HCT116 (cell line): Measurements from ENCODE around the gene MTHFR. TPM values are rescaled to one million over a fixed set of nuclear protein-coding genes. Genes with fewer than 3 reads are reported as not detected.

Experiments
- ATAC-seq: fragments of 200-7000 bp; cut with Tn5 transposase; 2 replicates; pipeline ENCODE4 v1.9.1; 2020; ENCODE audit warnings: mild to moderate bottlenecking, moderate library complexity
- BruUV-seq: library from RNA; stranded (reverse); fragments of 400-500 nt; replicated peaks from 2 replicates; lab custom pipeline; 2021; lab: Mats Ljungman, UMichigan
- CTCF ChIA-PET: fragments of 300-600 bp; sonication (Branson Sonifier 250); formaldehyde crosslinking; loops from one replicate; lab custom pipeline; 2021; ENCODE audit warnings: antibody characterized with exemption; lab: Charles Lee
- POLR2A ChIA-PET: fragments of 300-600, 350-600 bp; sonication (Branson Sonifier 250); formaldehyde crosslinking; loops from one replicate; lab custom pipeline; 2021; ENCODE audit warnings: antibody characterized with exemption; lab: Charles Lee
- RAD21 ChIA-PET, 2 experiments: fragments of 300-600 bp; sonication (Branson Sonifier 250); formaldehyde crosslinking; loops; one replicate each; lab custom pipeline; 2023; ENCODE audit warnings: low total read pairs in 2 of 2; ENCODE audit not compliant: uncharacterized antibody in 2 of 2, unreplicated experiment in 2 of 2, low non-redundant PET in 1 of 2; lab: Charles Lee
- DNase-seq: peaks from one replicate; pipeline ENCODE4 v3.0.0-alpha.2; 2010; ENCODE audit warnings: low read depth, low spot score
- H2AFZ ChIP-seq: fragments of 200-600 bp; shearing (Covaris generic), sonication (generic); 2 replicates; pipeline ENCODE4 v1.6.1; 2017; ENCODE audit warnings: low read depth, mixed run types, mixed read lengths, antibody characterized with exemption, low read length; ENCODE audit not compliant: poor library complexity, severe bottlenecking
- H3K27ac ChIP-seq: 2 replicates; pipeline ENCODE4 v1.5.1; 2012; ENCODE audit warnings: low read depth, low read length
- H3K27me3 ChIP-seq: fragments of 200-600 bp; sonication (generic); 2 replicates; pipeline ENCODE4 v1.6.1; 2016; ENCODE audit warnings: mixed run types, low read length, mixed read lengths; ENCODE audit not compliant: insufficient read depth
- H3K36me3 ChIP-seq, 2 experiments: fragments of 200-500 bp in 1 of 2; fragments of 200-600 bp in 1 of 2; sonication (Bioruptor generic) in 1 of 2; sonication (generic) in 1 of 2; 2 replicates each; pipeline versions ENCODE4 v1.5.1 to v1.6.1; 2014 to 2016; ENCODE audit warnings: low read length in 2 of 2, inconsistent platforms in 1 of 2, mixed read lengths in 1 of 2, mixed run types in 1 of 2; ENCODE audit not compliant: insufficient read depth in 2 of 2, control insufficient read depth in 1 of 2
- H3K4me1 ChIP-seq, 2 experiments: fragments of 200-600 bp in 1 of 2; sonication (generic) in 1 of 2; 2 replicates each; pipeline versions ENCODE4 v1.5.1 to v1.6.1; 2012 to 2017; ENCODE audit warnings: low read length in 2 of 2, inconsistent platforms in 1 of 2, mild to moderate bottlenecking in 1 of 2, mixed read lengths in 1 of 2, mixed run types in 1 of 2, moderate library complexity in 1 of 2; ENCODE audit not compliant: insufficient read depth in 2 of 2, control insufficient read depth in 1 of 2
- H3K4me2 ChIP-seq: fragments of 200-600 bp; sonication (generic); 2 replicates; pipeline ENCODE4 v1.6.1; 2017; ENCODE audit warnings: mixed run types, low read length, mixed read lengths
- H3K4me3 ChIP-seq, 2 experiments: fragments of 200-600 bp in 1 of 2; sonication (generic) in 1 of 2; replicated peaks in 1 of 2; 2 replicates each; pipeline ENCODE4 v1.5.1; 2011 to 2016; ENCODE audit warnings: low read length in 2 of 2, control low read depth in 1 of 2, low read depth in 1 of 2, mild to moderate bottlenecking in 1 of 2, mixed read lengths in 1 of 2, mixed run types in 1 of 2
- H3K79me2 ChIP-seq: fragments of 200-600 bp; sonication (generic); 2 replicates; pipeline ENCODE4 v1.6.1; 2017; ENCODE audit warnings: mild to moderate bottlenecking, mixed run types, low read length, moderate library complexity, mixed read lengths; ENCODE audit not compliant: insufficient read depth
- H3K9ac ChIP-seq: fragments of 200-600 bp; sonication (generic); 2 replicates; pipeline ENCODE4 v1.6.1; 2016; ENCODE audit warnings: low read length, mixed read lengths
- H3K9me2 ChIP-seq: fragments of 200-600 bp; sonication (generic), shearing (Covaris generic); 2 replicates; pipeline ENCODE4 v1.6.1; 2017; ENCODE audit warnings: mixed run types, mild to moderate bottlenecking, moderate library complexity; ENCODE audit not compliant: insufficient read depth
- H3K9me3 ChIP-seq, 2 experiments: fragments of 200-500 bp in 1 of 2; fragments of 200-600 bp in 1 of 2; sonication (Bioruptor generic) in 1 of 2; sonication (generic) in 1 of 2; 2 replicates each; pipeline ENCODE4 v1.6.1; 2014 to 2017; ENCODE audit warnings: low read length in 2 of 2, mixed read lengths in 2 of 2, inconsistent platforms in 1 of 2, low read depth in 1 of 2, mild to moderate bottlenecking in 1 of 2, mixed run types in 1 of 2, moderate library complexity in 1 of 2; ENCODE audit not compliant: control insufficient read depth in 1 of 2, insufficient read depth in 1 of 2
- H4K20me1 ChIP-seq: fragments of 200-600 bp; sonication (generic), shearing (Covaris generic); 2 replicates; pipeline ENCODE4 v1.6.1; 2017; ENCODE audit warnings: mixed run types, mild to moderate bottlenecking, moderate library complexity; ENCODE audit not compliant: insufficient read depth
- CBX3 ChIP-seq: IDR thresholded peaks from 2 replicates; pipeline ENCODE4 v1.6.1; 2012; ENCODE audit warnings: low read depth
- SIN3A ChIP-seq: IDR thresholded peaks from 2 replicates; pipeline ENCODE4 v1.6.1; 2012; ENCODE audit warnings: low read depth
- SRF ChIP-seq: IDR thresholded peaks from 2 replicates; pipeline ENCODE4 v1.6.1; 2012; ENCODE audit warnings: low read depth
- YY1 ChIP-seq: IDR thresholded peaks from 2 replicates; pipeline ENCODE4 v1.6.1; 2011; ENCODE audit warnings: low read length, low read depth, moderate library complexity, mild to moderate bottlenecking; ENCODE audit not compliant: insufficient replicate concordance; ENCODE audit errors: extremely low read depth
- ZFX ChIP-seq: fragments of 450-650 bp; IDR thresholded peaks from 2 replicates; pipeline ENCODE4 v1.6.1; 2017
- ZNF274 ChIP-seq: fragments of 200-500 bp; sonication (Bioruptor generic); IDR thresholded peaks from 2 replicates; pipeline ENCODE4 v1.6.1; 2014; ENCODE audit warnings: mild to moderate bottlenecking, low read depth, low read length, inconsistent platforms
- intact Hi-C: fragments of 100-400 bp; cut with micrococcal nuclease; formaldehyde crosslinking; loops from 2 replicates; pipeline ENCODE4 v1.10.0; 2022
- total RNA-seq: library from RNA; stranded (reverse); gene quantifications from one replicate; pipeline ENCODE4 v1.2.1, GENCODE V29; 2021; ENCODE audit not compliant: unreplicated experiment
- TF ChIP-seq, protein P1 (sequence below): IDR thresholded peaks from 2 replicates; pipeline ENCODE4 v1.6.1; 2012
- TF ChIP-seq, protein P2 (sequence below), 3 experiments: fragments of 200-600 bp in 1 of 3; sonication (generic) in 1 of 3; IDR thresholded peaks in 2 of 3; conservative IDR thresholded peaks in 1 of 3; 2 replicates each; pipeline ENCODE4 v1.5.1; 2012 to 2017; ENCODE audit warnings: low read depth in 2 of 3, low read length in 2 of 3, antibody characterized with exemption in 1 of 3, borderline replicate concordance in 1 of 3, control low read depth in 1 of 3, mild to moderate bottlenecking in 1 of 3, mixed read lengths in 1 of 3, mixed run types in 1 of 3, moderate library complexity in 1 of 3; ENCODE audit not compliant: insufficient read depth in 1 of 3

Gene MTHFR
- total RNA-seq, 1 experiment from 2014 or later: 20.9 TPM

DNA sequence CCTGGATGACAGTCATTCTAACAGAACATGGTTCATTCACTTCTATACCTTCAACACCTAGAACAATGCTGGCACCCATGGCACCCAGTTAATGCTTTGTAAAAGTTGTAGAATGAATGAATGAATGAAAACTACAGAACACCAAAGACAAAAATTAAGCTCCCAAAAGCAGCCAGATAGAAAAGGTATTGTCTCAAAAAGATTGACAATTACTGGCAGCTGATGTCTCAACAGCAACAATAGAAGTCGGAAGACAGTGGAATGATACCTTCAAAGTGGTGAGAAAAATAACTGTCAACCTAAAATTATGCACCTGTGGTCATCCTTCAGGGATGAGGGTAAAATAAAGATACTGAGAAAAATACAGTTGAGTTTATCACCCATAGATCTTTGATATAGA lies 48.7 kb downstream of the MTHFR start:
- H3K79me2 ChIP-seq: no peaks in the 10 kb centered on the region
- no peaks in the 10 kb centered on the region for H3K27me3 ChIP-seq
- RAD21 ChIA-PET: no interaction called here
- H3K4me1 ChIP-seq: peaks cover 0 to 6% of the 10 kb centered on the region in 2 experiments; a peak in 1 of 4 replicates
- H3K4me2 ChIP-seq: no peak overlapping the region
- no peak overlapping the region for H3K9ac ChIP-seq
- TF ChIP-seq CBX3: 0 out of 2 replicates have a peak, but pooled peaks have one; percentile 17
- TF ChIP-seq YY1: no peak
- CTCF ChIA-PET: no interaction called here
- no TSS peak for BruUV-seq
- H4K20me1 ChIP-seq: no peaks in the 10 kb centered on the region
- intact Hi-C loops: no loop called here
- H2AFZ ChIP-seq: no peak overlapping the region
- no peaks in the 10 kb centered on the region for H3K36me3 ChIP-seq
- no peak for DNase-seq
- no peak overlapping the region for H3K27ac ChIP-seq
- no peaks in the 10 kb centered on the region; a peak in 1 of 4 replicates for H3K9me3 ChIP-seq
- ATAC-seq: no peak
- no peaks in the 10 kb centered on the region for H3K9me2 ChIP-seq
- no peak overlapping the region for H3K4me3 ChIP-seq
- POLR2A ChIA-PET: no interaction called here

DNA sequence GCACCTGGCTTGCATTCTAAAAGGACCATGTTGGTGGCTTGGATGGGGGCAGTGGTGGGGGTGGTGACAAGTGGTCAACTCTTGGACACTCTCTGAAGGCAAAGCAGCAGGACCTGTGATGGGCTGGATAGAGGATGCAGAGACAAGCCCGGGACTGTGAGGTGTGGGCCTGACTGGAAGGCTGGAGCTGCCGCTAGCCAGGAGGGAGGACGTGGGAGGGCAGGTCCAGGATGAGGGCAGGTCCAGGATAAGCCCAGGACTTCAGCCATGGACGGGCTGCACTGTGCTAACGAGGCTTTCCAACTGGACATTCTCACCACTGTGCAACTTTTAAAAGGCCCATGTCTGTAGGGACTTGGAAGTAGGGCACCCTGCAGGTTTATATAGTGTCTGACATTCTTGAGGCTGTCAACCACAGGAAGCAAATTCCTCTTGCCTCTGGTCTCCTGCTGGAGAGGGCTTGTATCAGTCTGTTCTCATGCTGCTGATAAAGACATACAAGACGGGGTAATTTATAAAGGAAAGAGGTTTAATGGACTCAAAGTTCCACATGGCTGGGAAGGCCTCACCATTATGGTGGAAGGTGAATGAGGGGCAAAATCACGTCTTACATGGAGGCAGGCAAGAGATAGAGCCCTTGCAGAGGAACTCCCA lies 52.1 kb downstream of the MTHFR start:
- ATAC-seq: no peak
- POLR2A ChIA-PET: no interaction called here
- H3K4me1 ChIP-seq: peaks cover 0 to 5% of the 10 kb centered on the region in 2 experiments; a peak in 3 of 4 replicates
- TF ChIP-seq, protein P1, sequence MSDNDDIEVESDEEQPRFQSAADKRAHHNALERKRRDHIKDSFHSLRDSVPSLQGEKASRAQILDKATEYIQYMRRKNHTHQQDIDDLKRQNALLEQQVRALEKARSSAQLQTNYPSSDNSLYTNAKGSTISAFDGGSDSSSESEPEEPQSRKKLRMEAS: no peak
- TF ChIP-seq SIN3A (no peak), CBX3 (no peak), ZNF274 (no peak), SRF (no peak), ZFX (no peak)
- TF ChIP-seq, protein P2, sequence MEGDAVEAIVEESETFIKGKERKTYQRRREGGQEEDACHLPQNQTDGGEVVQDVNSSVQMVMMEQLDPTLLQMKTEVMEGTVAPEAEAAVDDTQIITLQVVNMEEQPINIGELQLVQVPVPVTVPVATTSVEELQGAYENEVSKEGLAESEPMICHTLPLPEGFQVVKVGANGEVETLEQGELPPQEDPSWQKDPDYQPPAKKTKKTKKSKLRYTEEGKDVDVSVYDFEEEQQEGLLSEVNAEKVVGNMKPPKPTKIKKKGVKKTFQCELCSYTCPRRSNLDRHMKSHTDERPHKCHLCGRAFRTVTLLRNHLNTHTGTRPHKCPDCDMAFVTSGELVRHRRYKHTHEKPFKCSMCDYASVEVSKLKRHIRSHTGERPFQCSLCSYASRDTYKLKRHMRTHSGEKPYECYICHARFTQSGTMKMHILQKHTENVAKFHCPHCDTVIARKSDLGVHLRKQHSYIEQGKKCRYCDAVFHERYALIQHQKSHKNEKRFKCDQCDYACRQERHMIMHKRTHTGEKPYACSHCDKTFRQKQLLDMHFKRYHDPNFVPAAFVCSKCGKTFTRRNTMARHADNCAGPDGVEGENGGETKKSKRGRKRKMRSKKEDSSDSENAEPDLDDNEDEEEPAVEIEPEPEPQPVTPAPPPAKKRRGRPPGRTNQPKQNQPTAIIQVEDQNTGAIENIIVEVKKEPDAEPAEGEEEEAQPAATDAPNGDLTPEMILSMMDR (IDR thresholded peaks at IDR 0.05 in 2 of 3, conservative IDR thresholded peaks at IDR 0.05 in 1 of 3; ENCODE audit: borderline replicate concordance in 1 of 3, insufficient read depth in 1 of 3, low read depth in 2 of 3, low read length in 2 of 3): no peak
- TF ChIP-seq, all 23 proteins: peak for 0
- DNase-seq: no peak
- H4K20me1 ChIP-seq: no peaks in the 10 kb centered on the region
- no peaks in the 10 kb centered on the region; a peak in 1 of 4 replicates for H3K9me3 ChIP-seq
- no peaks in the 10 kb centered on the region for H3K79me2 ChIP-seq
- H3K4me2 ChIP-seq: no peak overlapping the region
- RAD21 ChIA-PET: interaction anchor here in 1 of 2 experiments (0.7 kb wide), 1 partner anchor 50 kb away, joined by 4 read pairs; no protein-coding TSS in a partner anchor
- CTCF ChIA-PET: no interaction called here
- H3K4me3 ChIP-seq: no peak overlapping the region
- no peak overlapping the region for H2AFZ ChIP-seq
- H3K36me3 ChIP-seq: 0 out of 4 replicates have a peak, but pooled peaks cover 0 to 2% of the 10 kb centered on the region in 2 experiments
- H3K9me2 ChIP-seq: no peaks in the 10 kb centered on the region
- no peaks in the 10 kb centered on the region for H3K27me3 ChIP-seq
- intact Hi-C loops: no loop called here
- BruUV-seq: TSS peak; percentile 19
- no peak overlapping the region for H3K9ac ChIP-seq
- H3K27ac ChIP-seq: no peak overlapping the region
